K562 (cell line): ENCODE measurements around the gene ASB2. TPM values are rescaled to one million over a fixed set of nuclear protein-coding genes. Genes with fewer than 3 reads are reported as not detected.

Experiments
- CHD7 ChIP-seq: fragments of 200-600 bp; sonication (generic); IDR thresholded peaks from one replicate; pipeline ENCODE4 v1.6.1; 2012; ENCODE audit warnings: mild to moderate bottlenecking, low read depth, low read length, inconsistent platforms
- DMBX1 ChIP-seq: fragments of 250-450 bp; sonication (Bioruptor Pico); IDR thresholded peaks from 2 replicates; pipeline ENCODE4 v1.8.0; 2022; ENCODE audit warnings: inconsistent platforms, mild to moderate bottlenecking, moderate library complexity, borderline replicate concordance
- NFIX ChIP-seq: fragments of 250-450 bp; sonication (Bioruptor Pico); IDR thresholded peaks from 2 replicates; pipeline ENCODE4 v1.4.0; 2020; ENCODE audit warnings: low read depth, mild to moderate bottlenecking, moderate library complexity
- polyA plus RNA-seq, 8 experiments: library from polyadenylated mRNA; depleted of rRNA in 4 of 8; stranded (reverse) in 5 of 8; unstranded in 3 of 8; fragments of >200 nt; fragmentation: Nextera tagmentation in 2 of 8; fragmentation: Illumina TruSeq in 1 of 8; extraction: Ambion mirVana in 2 of 8; extraction: Trizol in 1 of 8; gene quantifications; 2 replicates each; pipeline versions ENCODE4 v1.2.1 to v1.2.3, GENCODE V29; 2011 to 2014; ENCODE audit warnings: inconsistent platforms in 1 of 8, missing spikeins in 1 of 8
- total RNA-seq, 7 experiments: library from RNA; depleted of rRNA in 6 of 7; stranded (reverse); fragments of >200 nt in 6 of 7; fragmentation: Illumina TruSeq in 2 of 7; extraction: Trizol in 2 of 7; gene quantifications; 2 replicates each; pipeline versions ENCODE4 v1.2.1 to v1.2.3, GENCODE V29; 2011 to 2021; ENCODE audit warnings: low replicate concordance in 1 of 7

ASB2 gene
- total and polyA plus RNA-seq, 9 of the 15 experiments (the other 6 are each of a cell fraction or from before 2014, with no cell fraction given): not detected

GRCh38 chr14:93902619-93903307 lies 73.6 kb downstream of the ASB2 start (continued):
- no peak for TF ChIP-seq CHD7
- no peak for TF ChIP-seq NFIX
- TF ChIP-seq DMBX1 (CRISPR knock-in tag): no peak
